Measurements from ENCODE around the gene GPS1. TPM values are rescaled to one million over a fixed set of nuclear protein-coding genes. Genes with fewer than 3 reads are reported as not detected.

GPS1 gene
- total and polyA plus RNA-seq, 9 of the 15 experiments (the other 6 are each of a cell fraction or from before 2014, with no cell fraction given): 3.1 to 167 (median 69.9) TPM

DNA sequence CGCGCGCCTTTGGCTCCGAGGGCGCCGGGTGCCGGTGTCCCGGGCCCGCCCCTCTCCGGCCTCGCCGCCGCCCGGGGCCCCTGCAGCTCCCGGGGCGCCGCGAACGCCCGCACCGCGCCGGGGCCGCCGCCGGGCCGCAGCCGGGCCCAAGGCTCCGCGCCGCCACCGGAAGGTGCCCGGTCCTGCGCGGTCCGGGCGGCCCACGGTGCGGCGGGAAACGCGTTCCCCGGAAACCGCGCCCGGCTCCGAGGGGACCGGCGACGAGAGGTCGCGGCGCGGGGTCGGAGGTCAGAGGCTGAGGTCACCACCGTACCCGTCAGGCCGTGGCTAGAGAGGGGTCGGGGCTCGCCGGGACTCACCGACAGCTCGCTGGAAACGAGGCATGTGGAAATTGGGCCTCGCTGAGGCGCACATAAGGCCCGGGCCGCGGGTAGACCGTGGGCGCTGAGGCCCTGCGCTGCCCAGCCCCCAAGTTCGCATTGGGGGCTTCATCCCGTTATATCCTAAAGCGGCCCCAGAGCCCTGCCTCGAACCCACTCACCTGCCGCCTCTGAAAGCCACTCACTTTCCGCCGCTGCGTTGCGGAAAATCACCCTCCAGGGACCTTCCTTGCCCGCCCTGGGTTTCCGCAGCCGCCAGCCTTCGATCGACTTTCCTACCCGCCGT, 14.1 kb downstream of the GPS1 start, which contains the start of gene DUS1L (continued):
- TF ChIP-seq SMAD3 (CRISPR knock-in tag; conservative IDR thresholded peaks at IDR 0.05): 0 out of 2 replicates have a peak, but pooled peaks have one; percentile 65
- TF ChIP-seq, protein P1, sequence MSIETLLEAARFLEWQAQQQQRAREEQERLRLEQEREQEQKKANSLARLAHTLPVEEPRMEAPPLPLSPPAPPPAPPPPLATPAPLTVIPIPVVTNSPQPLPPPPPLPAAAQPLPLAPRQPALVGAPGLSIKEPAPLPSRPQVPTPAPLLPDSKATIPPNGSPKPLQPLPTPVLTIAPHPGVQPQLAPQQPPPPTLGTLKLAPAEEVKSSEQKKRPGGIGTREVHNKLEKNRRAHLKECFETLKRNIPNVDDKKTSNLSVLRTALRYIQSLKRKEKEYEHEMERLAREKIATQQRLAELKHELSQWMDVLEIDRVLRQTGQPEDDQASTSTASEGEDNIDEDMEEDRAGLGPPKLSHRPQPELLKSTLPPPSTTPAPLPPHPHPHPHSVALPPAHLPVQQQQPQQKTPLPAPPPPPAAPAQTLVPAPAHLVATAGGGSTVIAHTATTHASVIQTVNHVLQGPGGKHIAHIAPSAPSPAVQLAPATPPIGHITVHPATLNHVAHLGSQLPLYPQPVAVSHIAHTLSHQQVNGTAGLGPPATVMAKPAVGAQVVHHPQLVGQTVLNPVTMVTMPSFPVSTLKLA (conservative IDR thresholded peaks at IDR 0.05): peak in 1 of 2 experiments; percentile 54; a peak in 2 of 4 replicates
- TF ChIP-seq, protein P2, sequence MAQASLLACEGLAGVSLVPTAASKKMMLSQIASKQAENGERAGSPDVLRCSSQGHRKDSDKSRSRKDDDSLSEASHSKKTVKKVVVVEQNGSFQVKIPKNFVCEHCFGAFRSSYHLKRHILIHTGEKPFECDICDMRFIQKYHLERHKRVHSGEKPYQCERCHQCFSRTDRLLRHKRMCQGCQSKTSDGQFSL (CRISPR knock-in tag; IDR thresholded peaks at IDR 0.05): peak; percentile 72; the same call in 1 of the 2 replicates
- TF ChIP-seq, protein P2 (tag; IDR thresholded peaks at IDR 0.05): no peak
- TF ChIP-seq TAF1 (IDR thresholded peaks at IDR 0.05; ENCODE audit: control insufficient read depth, extremely low read depth, insufficient read depth, low read length, severe bottlenecking): peak; percentile 82
- 0 out of 2 replicates have a peak, but pooled peaks have one; percentile 4 for TF ChIP-seq EGR1 (conservative IDR thresholded peaks at IDR 0.05)
- TF ChIP-seq, protein P3, sequence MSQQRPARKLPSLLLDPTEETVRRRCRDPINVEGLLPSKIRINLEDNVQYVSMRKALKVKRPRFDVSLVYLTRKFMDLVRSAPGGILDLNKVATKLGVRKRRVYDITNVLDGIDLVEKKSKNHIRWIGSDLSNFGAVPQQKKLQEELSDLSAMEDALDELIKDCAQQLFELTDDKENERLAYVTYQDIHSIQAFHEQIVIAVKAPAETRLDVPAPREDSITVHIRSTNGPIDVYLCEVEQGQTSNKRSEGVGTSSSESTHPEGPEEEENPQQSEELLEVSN (IDR thresholded peaks at IDR 0.05; ENCODE audit: borderline replicate concordance in 1 of 2, extremely low read depth in 1 of 2, insufficient read depth in 1 of 2, insufficient read length in 1 of 2, low read depth in 1 of 2, low read length in 1 of 2, poor library complexity in 1 of 2, severe bottlenecking in 1 of 2): peak in 1 of 2 experiments; percentile 70
- TF ChIP-seq MTA2 (IDR thresholded peaks at IDR 0.05; ENCODE audit: low read depth): peak; percentile 58
- TF ChIP-seq, protein P4, sequence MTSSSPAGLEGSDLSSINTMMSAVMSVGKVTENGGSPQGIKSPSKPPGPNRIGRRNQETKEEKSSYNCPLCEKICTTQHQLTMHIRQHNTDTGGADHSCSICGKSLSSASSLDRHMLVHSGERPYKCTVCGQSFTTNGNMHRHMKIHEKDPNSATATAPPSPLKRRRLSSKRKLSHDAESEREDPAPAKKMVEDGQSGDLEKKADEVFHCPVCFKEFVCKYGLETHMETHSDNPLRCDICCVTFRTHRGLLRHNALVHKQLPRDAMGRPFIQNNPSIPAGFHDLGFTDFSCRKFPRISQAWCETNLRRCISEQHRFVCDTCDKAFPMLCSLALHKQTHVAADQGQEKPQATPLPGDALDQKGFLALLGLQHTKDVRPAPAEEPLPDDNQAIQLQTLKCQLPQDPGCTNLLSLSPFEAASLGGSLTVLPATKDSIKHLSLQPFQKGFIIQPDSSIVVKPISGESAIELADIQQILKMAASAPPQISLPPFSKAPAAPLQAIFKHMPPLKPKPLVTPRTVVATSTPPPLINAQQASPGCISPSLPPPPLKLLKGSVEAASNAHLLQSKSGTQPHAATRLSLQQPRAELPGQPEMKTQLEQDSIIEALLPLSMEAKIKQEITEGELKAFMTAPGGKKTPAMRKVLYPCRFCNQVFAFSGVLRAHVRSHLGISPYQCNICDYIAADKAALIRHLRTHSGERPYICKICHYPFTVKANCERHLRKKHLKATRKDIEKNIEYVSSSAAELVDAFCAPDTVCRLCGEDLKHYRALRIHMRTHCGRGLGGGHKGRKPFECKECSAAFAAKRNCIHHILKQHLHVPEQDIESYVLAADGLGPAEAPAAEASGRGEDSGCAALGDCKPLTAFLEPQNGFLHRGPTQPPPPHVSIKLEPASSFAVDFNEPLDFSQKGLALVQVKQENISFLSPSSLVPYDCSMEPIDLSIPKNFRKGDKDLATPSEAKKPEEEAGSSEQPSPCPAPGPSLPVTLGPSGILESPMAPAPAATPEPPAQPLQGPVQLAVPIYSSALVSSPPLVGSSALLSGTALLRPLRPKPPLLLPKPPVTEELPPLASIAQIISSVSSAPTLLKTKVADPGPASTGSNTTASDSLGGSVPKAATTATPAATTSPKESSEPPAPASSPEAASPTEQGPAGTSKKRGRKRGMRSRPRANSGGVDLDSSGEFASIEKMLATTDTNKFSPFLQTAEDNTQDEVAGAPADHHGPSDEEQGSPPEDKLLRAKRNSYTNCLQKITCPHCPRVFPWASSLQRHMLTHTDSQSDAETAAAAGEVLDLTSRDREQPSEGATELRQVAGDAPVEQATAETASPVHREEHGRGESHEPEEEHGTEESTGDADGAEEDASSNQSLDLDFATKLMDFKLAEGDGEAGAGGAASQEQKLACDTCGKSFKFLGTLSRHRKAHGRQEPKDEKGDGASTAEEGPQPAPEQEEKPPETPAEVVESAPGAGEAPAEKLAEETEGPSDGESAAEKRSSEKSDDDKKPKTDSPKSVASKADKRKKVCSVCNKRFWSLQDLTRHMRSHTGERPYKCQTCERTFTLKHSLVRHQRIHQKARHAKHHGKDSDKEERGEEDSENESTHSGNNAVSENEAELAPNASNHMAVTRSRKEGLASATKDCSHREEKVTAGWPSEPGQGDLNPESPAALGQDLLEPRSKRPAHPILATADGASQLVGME (CRISPR knock-in tag; IDR thresholded peaks at IDR 0.05): peak; percentile 74
- TF ChIP-seq BCL6 (CRISPR knock-in tag; IDR thresholded peaks at IDR 0.05): peak; percentile 54; the same call in 1 of the 2 replicates
- peak in 1 of 2 experiments; percentile 91; a peak in 2 of 4 replicates for TF ChIP-seq NONO (IDR thresholded peaks at IDR 0.05; ENCODE audit: low read depth in 2 of 2, low read length in 1 of 2)
- TF ChIP-seq PCBP1 (IDR thresholded peaks at IDR 0.05; ENCODE audit: low read depth, low read length, poor library complexity, severe bottlenecking): peak; percentile 71

Measured in K562 (cell line).